H1 (cell line): Measurements from ENCODE around the gene C6orf136. TPM values are rescaled to one million over a fixed set of nuclear protein-coding genes. Genes with fewer than 3 reads are reported as not detected.

Experiments used
- EZH2 ChIP-seq: fragments of 200-600 bp; sonication (generic); IDR thresholded peaks from 2 replicates; pipeline ENCODE4 v1.7.1; 2012; ENCODE audit warnings: low read depth, mild to moderate bottlenecking, moderate library complexity, low read length, inconsistent platforms; ENCODE audit not compliant: severe bottlenecking
- GTF2F1 ChIP-seq: IDR thresholded peaks from 2 replicates; pipeline ENCODE4 v1.6.1; 2012; ENCODE audit warnings: low read depth, low read length, improper control_type of control experiment, borderline replicate concordance
- JUN ChIP-seq: IDR thresholded peaks from 2 replicates; pipeline ENCODE4 v1.6.1; 2011; ENCODE audit warnings: low read depth, mild to moderate bottlenecking, improper control_type of control experiment, low read length
- KDM1A ChIP-seq: fragments of 200-600, 300-600 bp; sonication (generic); IDR thresholded peaks from 2 replicates; pipeline ENCODE4 v1.7.1; 2016; ENCODE audit warnings: mild to moderate bottlenecking, low read length, borderline replicate concordance
- NANOG ChIP-seq: IDR thresholded peaks from 2 replicates; pipeline ENCODE4 v1.6.1; 2011; ENCODE audit warnings: low read length, low read depth, mild to moderate bottlenecking, inconsistent platforms; ENCODE audit not compliant: insufficient read depth, poor library complexity, severe bottlenecking
- PHF8 ChIP-seq: fragments of 200-600 bp; sonication (generic); conservative IDR thresholded peaks from 2 replicates; pipeline ENCODE4 v1.7.1; 2012; ENCODE audit warnings: low read depth, mild to moderate bottlenecking, inconsistent platforms, low read length, moderate library complexity
- RBBP5 ChIP-seq: IDR thresholded peaks from 2 replicates; pipeline ENCODE4 v1.7.1; 2012; ENCODE audit warnings: low read depth, mild to moderate bottlenecking, inconsistent platforms, low read length, moderate library complexity, borderline replicate concordance
- SP2 ChIP-seq: IDR thresholded peaks from 2 replicates; pipeline ENCODE4 v1.6.1; 2012; ENCODE audit warnings: mild to moderate bottlenecking, low read length, inconsistent platforms
- TBP ChIP-seq: IDR thresholded peaks from 2 replicates; pipeline ENCODE4 v1.6.1; 2011; ENCODE audit warnings: low read depth, low read length, improper control_type of control experiment
- TCF12 ChIP-seq: IDR thresholded peaks from 2 replicates; pipeline ENCODE4 v1.6.1; 2011; ENCODE audit warnings: low read depth, mild to moderate bottlenecking, low read length
- TEAD4 ChIP-seq: IDR thresholded peaks from 2 replicates; pipeline ENCODE4 v1.6.1; 2012; ENCODE audit warnings: low read depth, low read length, inconsistent platforms, mixed read lengths
- polyA plus RNA-seq, 7 experiments: library from polyadenylated mRNA; depleted of rRNA in 3 of 7; stranded (reverse) in 5 of 7; unstranded in 2 of 7; fragments of >200 nt in 5 of 7; fragments of 200-250 nt in 2 of 7; gene quantifications; 1 replicate in 5 of 7; 2 replicates in 1 of 7; 4 replicates in 1 of 7; pipeline versions ENCODE4 v1.2.1 to v1.2.3, GENCODE V29; 2011 to 2013; ENCODE audit warnings: missing spikeins in 2 of 7, mixed read lengths in 2 of 7
- total RNA-seq: library from RNA; stranded (reverse); fragmentation: NEBNext Ultra II Directional; extraction: Animal tissue kit (Norgen Biotek cat#: 25700); gene quantifications from 2 replicates; pipeline ENCODE4 v1.2.1, GENCODE V29; 2021
- TF ChIP-seq, protein P1 (sequence below): fragments of 300-600 bp; sonication (generic); IDR thresholded peaks from 2 replicates; pipeline ENCODE4 v1.7.1; 2012; ENCODE audit warnings: low read length, moderate library complexity, mild to moderate bottlenecking, inconsistent platforms; ENCODE audit not compliant: insufficient replicate concordance

Gene C6orf136
- total and polyA plus RNA-seq, 2 of the 8 experiments (the other 6 are each of a cell fraction or from before 2014, with no cell fraction given): 20.8 to 23.1 TPM

DNA sequence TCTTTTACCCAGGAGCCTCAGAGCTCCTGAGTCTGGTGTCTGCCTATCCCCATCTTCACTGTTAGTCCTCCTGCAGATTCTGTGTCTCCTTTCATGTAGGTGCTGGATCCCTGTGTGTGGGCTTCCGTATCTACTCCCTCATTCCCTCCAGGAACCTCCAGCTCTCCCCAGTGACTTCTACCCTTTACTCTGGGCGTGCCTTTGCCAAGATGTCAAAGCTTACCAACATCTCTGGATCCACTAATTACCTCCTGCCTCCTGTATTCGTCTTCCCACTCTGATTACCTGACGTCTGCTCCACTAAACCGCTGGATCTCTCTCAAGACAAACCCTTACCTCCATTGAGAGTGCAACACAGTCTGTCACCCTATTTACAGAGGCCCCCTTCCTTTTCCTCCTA, 2.2 kb upstream of the C6orf136 start (continued):
- TF ChIP-seq, protein P1, sequence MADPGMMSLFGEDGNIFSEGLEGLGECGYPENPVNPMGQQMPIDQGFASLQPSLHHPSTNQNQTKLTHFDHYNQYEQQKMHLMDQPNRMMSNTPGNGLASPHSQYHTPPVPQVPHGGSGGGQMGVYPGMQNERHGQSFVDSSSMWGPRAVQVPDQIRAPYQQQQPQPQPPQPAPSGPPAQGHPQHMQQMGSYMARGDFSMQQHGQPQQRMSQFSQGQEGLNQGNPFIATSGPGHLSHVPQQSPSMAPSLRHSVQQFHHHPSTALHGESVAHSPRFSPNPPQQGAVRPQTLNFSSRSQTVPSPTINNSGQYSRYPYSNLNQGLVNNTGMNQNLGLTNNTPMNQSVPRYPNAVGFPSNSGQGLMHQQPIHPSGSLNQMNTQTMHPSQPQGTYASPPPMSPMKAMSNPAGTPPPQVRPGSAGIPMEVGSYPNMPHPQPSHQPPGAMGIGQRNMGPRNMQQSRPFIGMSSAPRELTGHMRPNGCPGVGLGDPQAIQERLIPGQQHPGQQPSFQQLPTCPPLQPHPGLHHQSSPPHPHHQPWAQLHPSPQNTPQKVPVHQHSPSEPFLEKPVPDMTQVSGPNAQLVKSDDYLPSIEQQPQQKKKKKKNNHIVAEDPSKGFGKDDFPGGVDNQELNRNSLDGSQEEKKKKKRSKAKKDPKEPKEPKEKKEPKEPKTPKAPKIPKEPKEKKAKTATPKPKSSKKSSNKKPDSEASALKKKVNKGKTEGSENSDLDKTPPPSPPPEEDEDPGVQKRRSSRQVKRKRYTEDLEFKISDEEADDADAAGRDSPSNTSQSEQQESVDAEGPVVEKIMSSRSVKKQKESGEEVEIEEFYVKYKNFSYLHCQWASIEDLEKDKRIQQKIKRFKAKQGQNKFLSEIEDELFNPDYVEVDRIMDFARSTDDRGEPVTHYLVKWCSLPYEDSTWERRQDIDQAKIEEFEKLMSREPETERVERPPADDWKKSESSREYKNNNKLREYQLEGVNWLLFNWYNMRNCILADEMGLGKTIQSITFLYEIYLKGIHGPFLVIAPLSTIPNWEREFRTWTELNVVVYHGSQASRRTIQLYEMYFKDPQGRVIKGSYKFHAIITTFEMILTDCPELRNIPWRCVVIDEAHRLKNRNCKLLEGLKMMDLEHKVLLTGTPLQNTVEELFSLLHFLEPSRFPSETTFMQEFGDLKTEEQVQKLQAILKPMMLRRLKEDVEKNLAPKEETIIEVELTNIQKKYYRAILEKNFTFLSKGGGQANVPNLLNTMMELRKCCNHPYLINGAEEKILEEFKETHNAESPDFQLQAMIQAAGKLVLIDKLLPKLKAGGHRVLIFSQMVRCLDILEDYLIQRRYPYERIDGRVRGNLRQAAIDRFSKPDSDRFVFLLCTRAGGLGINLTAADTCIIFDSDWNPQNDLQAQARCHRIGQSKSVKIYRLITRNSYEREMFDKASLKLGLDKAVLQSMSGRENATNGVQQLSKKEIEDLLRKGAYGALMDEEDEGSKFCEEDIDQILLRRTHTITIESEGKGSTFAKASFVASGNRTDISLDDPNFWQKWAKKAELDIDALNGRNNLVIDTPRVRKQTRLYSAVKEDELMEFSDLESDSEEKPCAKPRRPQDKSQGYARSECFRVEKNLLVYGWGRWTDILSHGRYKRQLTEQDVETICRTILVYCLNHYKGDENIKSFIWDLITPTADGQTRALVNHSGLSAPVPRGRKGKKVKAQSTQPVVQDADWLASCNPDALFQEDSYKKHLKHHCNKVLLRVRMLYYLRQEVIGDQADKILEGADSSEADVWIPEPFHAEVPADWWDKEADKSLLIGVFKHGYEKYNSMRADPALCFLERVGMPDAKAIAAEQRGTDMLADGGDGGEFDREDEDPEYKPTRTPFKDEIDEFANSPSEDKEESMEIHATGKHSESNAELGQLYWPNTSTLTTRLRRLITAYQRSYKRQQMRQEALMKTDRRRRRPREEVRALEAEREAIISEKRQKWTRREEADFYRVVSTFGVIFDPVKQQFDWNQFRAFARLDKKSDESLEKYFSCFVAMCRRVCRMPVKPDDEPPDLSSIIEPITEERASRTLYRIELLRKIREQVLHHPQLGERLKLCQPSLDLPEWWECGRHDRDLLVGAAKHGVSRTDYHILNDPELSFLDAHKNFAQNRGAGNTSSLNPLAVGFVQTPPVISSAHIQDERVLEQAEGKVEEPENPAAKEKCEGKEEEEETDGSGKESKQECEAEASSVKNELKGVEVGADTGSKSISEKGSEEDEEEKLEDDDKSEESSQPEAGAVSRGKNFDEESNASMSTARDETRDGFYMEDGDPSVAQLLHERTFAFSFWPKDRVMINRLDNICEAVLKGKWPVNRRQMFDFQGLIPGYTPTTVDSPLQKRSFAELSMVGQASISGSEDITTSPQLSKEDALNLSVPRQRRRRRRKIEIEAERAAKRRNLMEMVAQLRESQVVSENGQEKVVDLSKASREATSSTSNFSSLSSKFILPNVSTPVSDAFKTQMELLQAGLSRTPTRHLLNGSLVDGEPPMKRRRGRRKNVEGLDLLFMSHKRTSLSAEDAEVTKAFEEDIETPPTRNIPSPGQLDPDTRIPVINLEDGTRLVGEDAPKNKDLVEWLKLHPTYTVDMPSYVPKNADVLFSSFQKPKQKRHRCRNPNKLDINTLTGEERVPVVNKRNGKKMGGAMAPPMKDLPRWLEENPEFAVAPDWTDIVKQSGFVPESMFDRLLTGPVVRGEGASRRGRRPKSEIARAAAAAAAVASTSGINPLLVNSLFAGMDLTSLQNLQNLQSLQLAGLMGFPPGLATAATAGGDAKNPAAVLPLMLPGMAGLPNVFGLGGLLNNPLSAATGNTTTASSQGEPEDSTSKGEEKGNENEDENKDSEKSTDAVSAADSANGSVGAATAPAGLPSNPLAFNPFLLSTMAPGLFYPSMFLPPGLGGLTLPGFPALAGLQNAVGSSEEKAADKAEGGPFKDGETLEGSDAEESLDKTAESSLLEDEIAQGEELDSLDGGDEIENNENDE: no peak
- TF ChIP-seq TBP: no peak
- no peak for TF ChIP-seq GTF2F1
- TF ChIP-seq TEAD4: no peak
- no peak for TF ChIP-seq EZH2
- TF ChIP-seq RBBP5: no peak
- TF ChIP-seq SP2: no peak
- TF ChIP-seq NANOG: no peak
- no peak for TF ChIP-seq TCF12
- TF ChIP-seq JUN: no peak
- no peak for TF ChIP-seq KDM1A
- no peak for TF ChIP-seq PHF8
